Measurements from ENCODE around the gene SPRR3.

DNA sequence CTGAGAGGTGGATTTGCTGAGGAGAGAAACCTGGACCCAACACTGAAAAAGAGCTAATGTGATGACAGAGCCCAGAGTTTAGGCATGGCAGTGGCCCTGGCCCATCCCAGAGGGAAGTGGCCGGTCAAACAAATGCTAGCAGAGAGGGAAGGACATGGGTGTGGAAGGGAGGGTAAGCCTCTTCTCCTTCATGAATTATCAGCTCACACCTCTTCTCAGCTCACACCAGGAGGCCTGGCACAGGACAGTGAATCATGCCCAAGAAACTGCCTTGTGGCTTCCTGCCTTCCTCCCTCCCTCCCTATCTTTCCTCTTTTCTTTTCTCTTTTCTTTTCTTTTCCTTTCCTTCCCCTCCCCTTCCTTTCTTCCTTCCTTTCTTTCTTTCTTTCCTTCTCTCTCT, 1.3 kb upstream of the SPRR3 start:
- TF ChIP-seq, protein P1, sequence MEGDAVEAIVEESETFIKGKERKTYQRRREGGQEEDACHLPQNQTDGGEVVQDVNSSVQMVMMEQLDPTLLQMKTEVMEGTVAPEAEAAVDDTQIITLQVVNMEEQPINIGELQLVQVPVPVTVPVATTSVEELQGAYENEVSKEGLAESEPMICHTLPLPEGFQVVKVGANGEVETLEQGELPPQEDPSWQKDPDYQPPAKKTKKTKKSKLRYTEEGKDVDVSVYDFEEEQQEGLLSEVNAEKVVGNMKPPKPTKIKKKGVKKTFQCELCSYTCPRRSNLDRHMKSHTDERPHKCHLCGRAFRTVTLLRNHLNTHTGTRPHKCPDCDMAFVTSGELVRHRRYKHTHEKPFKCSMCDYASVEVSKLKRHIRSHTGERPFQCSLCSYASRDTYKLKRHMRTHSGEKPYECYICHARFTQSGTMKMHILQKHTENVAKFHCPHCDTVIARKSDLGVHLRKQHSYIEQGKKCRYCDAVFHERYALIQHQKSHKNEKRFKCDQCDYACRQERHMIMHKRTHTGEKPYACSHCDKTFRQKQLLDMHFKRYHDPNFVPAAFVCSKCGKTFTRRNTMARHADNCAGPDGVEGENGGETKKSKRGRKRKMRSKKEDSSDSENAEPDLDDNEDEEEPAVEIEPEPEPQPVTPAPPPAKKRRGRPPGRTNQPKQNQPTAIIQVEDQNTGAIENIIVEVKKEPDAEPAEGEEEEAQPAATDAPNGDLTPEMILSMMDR (conservative IDR thresholded peaks at IDR 0.05; ENCODE audit: low read depth in 2 of 2), result no peak
- no peak for TF ChIP-seq EZH2phosphoT487 (IDR thresholded peaks at IDR 0.05; ENCODE audit: unreplicated experiment)
- TF ChIP-seq EZH2 (IDR thresholded peaks at IDR 0.05; ENCODE audit: low read depth, unreplicated experiment), result no peak
- no peak for TF ChIP-seq POLR2AphosphoS5 (IDR thresholded peaks at IDR 0.05; ENCODE audit: low read depth)
- no peak for TF ChIP-seq CREB1 (CRISPR knock-in tag; IDR thresholded peaks at IDR 0.05; ENCODE audit: low read depth)
- no peak for TF ChIP-seq ZNF114 (CRISPR knock-in tag; IDR thresholded peaks at IDR 0.05)
- TF ChIP-seq ZNF331 (CRISPR knock-in tag; IDR thresholded peaks at IDR 0.05; ENCODE audit: low read depth), result no peak
